ENCODE results near the gene ROBO1.
"Not testable (repeated sequence)": the region's sequence is repeated elsewhere in the genome, so short reads cannot be mapped to it uniquely, and the experiment has no call there.

The ROBO1 gene

GRCh38 chr3:79366414-79366813 is 401.4 kb downstream of the ROBO1 start:
- DNase-seq, result no peak

- DNase-seq, result no peak
Measured at GRCh38 chr3:79364784-79365183, 403.0 kb downstream of the ROBO1 start.

- no peak for DNase-seq
Measured at GRCh38 chr3:79362571-79363270, 405.1 kb downstream of the ROBO1 start.

- DNase-seq, result peak; percentile 2
Measured at GRCh38 chr3:79361748-79362378, 405.9 kb downstream of the ROBO1 start.

GRCh38 chr3:79358327-79358726 is 409.5 kb downstream of the ROBO1 start:
- DNase-seq, result no peak

- no peak for DNase-seq
Measured at GRCh38 chr3:79354179-79354688, 413.6 kb downstream of the ROBO1 start.

- no peak for DNase-seq
Measured at GRCh38 chr3:79351699-79352098, 416.1 kb downstream of the ROBO1 start.

- no peak for DNase-seq
Measured at GRCh38 chr3:79344876-79345871, 422.6 kb downstream of the ROBO1 start.

- DNase-seq, result no peak
Measured at GRCh38 chr3:79341961-79342360, 425.8 kb downstream of the ROBO1 start.

GRCh38 chr3:79339846-79340245 is 428.0 kb downstream of the ROBO1 start:
- no peak for DNase-seq

- no peak for DNase-seq
Measured at GRCh38 chr3:79337798-79338197, 430.0 kb downstream of the ROBO1 start.

GRCh38 chr3:79329154-79329553 is 438.6 kb downstream of the ROBO1 start:
- no peak for DNase-seq

- DNase-seq, result no peak
Measured at GRCh38 chr3:79326642-79327041, 441.2 kb downstream of the ROBO1 start.

- DNase-seq, result not testable (repeated sequence)
Measured at GRCh38 chr3:79325833-79326383, 441.9 kb downstream of the ROBO1 start.

- DNase-seq, result no peak
Measured at GRCh38 chr3:79317551-79318518, 450.0 kb downstream of the ROBO1 start.

- no peak for DNase-seq
Measured at GRCh38 chr3:79314962-79315361, 452.8 kb downstream of the ROBO1 start.

- no peak for DNase-seq
Measured at GRCh38 chr3:79314544-79314943, 453.3 kb downstream of the ROBO1 start.

- DNase-seq, result no peak
Measured at GRCh38 chr3:79310016-79310415, 457.8 kb downstream of the ROBO1 start.

- no peak for DNase-seq
Measured at GRCh38 chr3:79306934-79307570, 460.7 kb downstream of the ROBO1 start.

GRCh38 chr3:79299949-79300635 is 467.7 kb downstream of the ROBO1 start:
- DNase-seq, result not testable (repeated sequence)
